ENCODE measurements around the gene MEF2C. TPM values are rescaled to one million over a fixed set of nuclear protein-coding genes. Genes with fewer than 3 reads are reported as not detected.

MEF2C gene
- total RNA-seq, 1 donor from 2014 or later = 29.6 TPM

DNA sequence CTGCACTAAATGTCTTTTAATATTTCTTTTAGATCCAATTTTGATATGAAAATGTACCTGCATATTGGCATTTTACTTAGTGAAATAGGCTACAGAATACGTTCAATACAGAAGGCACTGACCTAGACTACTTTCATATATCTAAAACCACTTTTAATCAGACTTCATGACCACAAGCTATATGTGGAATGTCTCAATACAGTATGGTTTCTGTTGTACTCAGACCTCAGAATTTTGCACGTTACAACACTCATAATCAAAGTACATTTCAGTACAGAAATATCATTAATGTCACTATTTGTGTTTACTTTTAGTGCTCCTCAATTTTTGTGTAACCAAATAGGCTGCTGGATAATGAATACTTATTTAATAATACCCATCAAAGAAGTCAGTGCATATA is 74.8 kb downstream of the MEF2C start:
- no peak for DNase-seq (ENCODE audit: low spot score)
- H3K4me1 Mint-ChIP-seq (ENCODE audit: low read depth) = no peaks in the 10 kb centered on the region
- no peak overlapping the region for H3K27ac Mint-ChIP-seq (ENCODE audit: unreplicated experiment)
- H3K4me3 Mint-ChIP-seq (ENCODE audit: unreplicated experiment) = no peak overlapping the region
- TF ChIP-seq, protein P1, sequence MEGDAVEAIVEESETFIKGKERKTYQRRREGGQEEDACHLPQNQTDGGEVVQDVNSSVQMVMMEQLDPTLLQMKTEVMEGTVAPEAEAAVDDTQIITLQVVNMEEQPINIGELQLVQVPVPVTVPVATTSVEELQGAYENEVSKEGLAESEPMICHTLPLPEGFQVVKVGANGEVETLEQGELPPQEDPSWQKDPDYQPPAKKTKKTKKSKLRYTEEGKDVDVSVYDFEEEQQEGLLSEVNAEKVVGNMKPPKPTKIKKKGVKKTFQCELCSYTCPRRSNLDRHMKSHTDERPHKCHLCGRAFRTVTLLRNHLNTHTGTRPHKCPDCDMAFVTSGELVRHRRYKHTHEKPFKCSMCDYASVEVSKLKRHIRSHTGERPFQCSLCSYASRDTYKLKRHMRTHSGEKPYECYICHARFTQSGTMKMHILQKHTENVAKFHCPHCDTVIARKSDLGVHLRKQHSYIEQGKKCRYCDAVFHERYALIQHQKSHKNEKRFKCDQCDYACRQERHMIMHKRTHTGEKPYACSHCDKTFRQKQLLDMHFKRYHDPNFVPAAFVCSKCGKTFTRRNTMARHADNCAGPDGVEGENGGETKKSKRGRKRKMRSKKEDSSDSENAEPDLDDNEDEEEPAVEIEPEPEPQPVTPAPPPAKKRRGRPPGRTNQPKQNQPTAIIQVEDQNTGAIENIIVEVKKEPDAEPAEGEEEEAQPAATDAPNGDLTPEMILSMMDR (IDR thresholded peaks at IDR 0.05) = no peak
- no peaks in the 10 kb centered on the region for H3K27me3 Mint-ChIP-seq (ENCODE audit: low read depth)
- no peaks in the 10 kb centered on the region for H3K9me3 Mint-ChIP-seq (ENCODE audit: low read depth)
- H3K36me3 Mint-ChIP-seq (ENCODE audit: low read depth) = peaks cover 7% of the 10 kb centered on the region

DNA sequence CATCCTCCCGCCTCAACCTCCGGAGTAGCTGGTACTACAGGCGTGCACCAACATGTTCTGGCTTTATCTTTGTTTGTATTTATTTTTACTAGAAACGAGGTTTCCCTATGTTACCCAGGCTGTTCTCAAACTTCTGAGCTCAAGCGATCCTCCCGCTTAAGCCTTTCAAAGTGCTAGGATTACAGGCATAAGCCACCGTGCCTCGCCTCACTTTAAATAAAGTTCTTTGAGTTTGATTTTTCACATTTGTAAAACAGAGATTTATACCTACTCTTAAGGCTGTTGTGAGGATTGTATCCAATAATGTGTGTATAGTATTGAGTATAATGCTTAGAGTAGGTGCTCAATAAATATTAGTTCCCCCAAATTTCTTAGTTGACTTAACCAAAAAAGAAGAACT is 75.7 kb downstream of the MEF2C start:
- TF ChIP-seq, protein P1 (IDR thresholded peaks at IDR 0.05) = no peak
- DNase-seq (ENCODE audit: low spot score) = no peak
- H3K27me3 Mint-ChIP-seq (ENCODE audit: low read depth) = no peaks in the 10 kb centered on the region
- H3K4me1 Mint-ChIP-seq (ENCODE audit: low read depth) = no peaks in the 10 kb centered on the region
- peaks cover 9% of the 10 kb centered on the region for H3K36me3 Mint-ChIP-seq (ENCODE audit: low read depth)
- peak overlapping the region; percentile 25 for H3K27ac Mint-ChIP-seq (ENCODE audit: unreplicated experiment)
- no peaks in the 10 kb centered on the region for H3K9me3 Mint-ChIP-seq (ENCODE audit: low read depth)
- H3K4me3 Mint-ChIP-seq (ENCODE audit: unreplicated experiment) = no peak overlapping the region

DNA sequence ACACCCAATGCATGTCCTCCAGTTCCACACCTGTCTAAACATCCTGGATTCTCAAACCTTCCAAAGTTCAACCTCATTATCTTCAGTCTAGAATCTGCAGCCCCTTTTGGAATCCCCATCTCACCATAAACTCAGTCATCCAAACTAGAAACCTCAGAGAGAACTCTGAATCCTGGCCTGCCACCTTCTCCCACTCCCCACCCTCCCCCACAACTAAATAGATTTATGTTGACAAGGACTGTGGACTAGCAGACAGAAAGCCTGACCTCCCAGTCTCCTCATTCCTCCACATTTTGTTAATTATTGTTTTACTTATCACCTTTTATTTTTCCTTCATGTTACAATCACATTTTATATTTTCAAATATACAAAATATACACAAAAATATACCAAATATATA is 76.6 kb downstream of the MEF2C start:
- H3K9me3 Mint-ChIP-seq (ENCODE audit: low read depth) = peaks cover 4% of the 10 kb centered on the region
- DNase-seq (ENCODE audit: low spot score) = no peak
- H3K36me3 Mint-ChIP-seq (ENCODE audit: low read depth) = peaks cover 14% of the 10 kb centered on the region
- peaks cover 5% of the 10 kb centered on the region for H3K4me1 Mint-ChIP-seq (ENCODE audit: low read depth)
- TF ChIP-seq, protein P1 (IDR thresholded peaks at IDR 0.05) = no peak
- H3K27ac Mint-ChIP-seq (ENCODE audit: unreplicated experiment) = no peak overlapping the region
- H3K27me3 Mint-ChIP-seq (ENCODE audit: low read depth) = no peaks in the 10 kb centered on the region
- H3K4me3 Mint-ChIP-seq (ENCODE audit: unreplicated experiment) = no peak overlapping the region

DNA sequence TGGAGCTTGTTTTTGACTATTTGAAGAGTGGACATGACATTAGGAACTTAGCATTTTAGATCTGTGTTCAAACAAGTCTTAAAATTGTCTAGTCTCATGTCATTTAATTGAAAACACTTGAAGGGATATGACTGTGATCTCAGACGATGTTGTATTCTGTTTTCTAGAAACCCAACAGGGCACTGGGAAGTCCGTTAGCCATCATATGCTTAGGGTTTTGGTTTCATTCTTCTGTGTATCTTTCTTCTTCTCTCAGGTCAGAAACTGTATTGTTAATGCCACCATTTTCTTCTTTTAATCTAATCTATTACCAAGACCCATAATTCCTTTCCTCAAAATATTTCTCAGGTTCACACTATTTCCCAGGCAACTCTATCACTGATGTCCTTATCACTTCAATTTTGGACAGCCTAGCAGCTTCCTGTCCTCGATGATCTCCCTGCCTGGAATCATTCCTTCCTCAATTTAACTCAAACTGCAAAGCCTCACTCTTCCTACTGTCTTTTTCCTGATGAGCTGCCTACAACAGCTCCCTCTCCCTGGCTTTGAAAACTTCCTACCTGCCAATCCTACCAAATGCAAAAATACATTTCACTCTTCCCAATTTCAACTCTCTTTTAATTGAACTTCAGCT is 77.7 kb downstream of the MEF2C start:
- H3K27me3 Mint-ChIP-seq (ENCODE audit: low read depth) = no peaks in the 10 kb centered on the region
- H3K4me1 Mint-ChIP-seq (ENCODE audit: low read depth) = peaks cover 5% of the 10 kb centered on the region
- no peak overlapping the region for H3K27ac Mint-ChIP-seq (ENCODE audit: unreplicated experiment)
- peaks cover 4% of the 10 kb centered on the region for H3K9me3 Mint-ChIP-seq (ENCODE audit: low read depth)
- no peak for DNase-seq (ENCODE audit: low spot score)
- no peak overlapping the region for H3K4me3 Mint-ChIP-seq (ENCODE audit: unreplicated experiment)
- TF ChIP-seq, protein P1 (IDR thresholded peaks at IDR 0.05) = no peak
- H3K36me3 Mint-ChIP-seq (ENCODE audit: low read depth) = peaks cover 14% of the 10 kb centered on the region

DNA sequence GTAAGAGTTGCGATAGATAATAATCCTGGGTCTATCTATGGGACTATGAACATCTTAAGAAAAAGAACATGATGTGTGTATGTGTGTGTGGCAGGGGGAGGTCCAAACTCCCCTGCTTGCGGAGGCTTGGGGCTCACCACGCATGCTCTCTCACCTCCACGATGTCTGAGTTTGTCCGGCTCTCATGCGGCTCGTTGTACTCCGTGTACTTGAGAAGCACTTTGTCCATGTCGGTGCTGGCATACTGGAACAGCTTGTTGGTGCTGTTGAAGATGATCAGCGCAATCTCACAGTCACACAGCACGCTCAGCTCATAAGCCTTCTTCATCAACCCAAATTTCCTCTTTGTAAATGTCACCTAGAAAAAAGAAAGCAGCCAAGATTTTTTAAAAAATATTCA is 78.5 kb downstream of the MEF2C start:
- no peaks in the 10 kb centered on the region for H3K27me3 Mint-ChIP-seq (ENCODE audit: low read depth)
- H3K4me3 Mint-ChIP-seq (ENCODE audit: unreplicated experiment) = no peak overlapping the region
- peaks cover 14% of the 10 kb centered on the region for H3K36me3 Mint-ChIP-seq (ENCODE audit: low read depth)
- H3K27ac Mint-ChIP-seq (ENCODE audit: unreplicated experiment) = no peak overlapping the region
- TF ChIP-seq, protein P1 (IDR thresholded peaks at IDR 0.05) = no peak
- peaks cover 4% of the 10 kb centered on the region for H3K9me3 Mint-ChIP-seq (ENCODE audit: low read depth)
- peaks cover 5% of the 10 kb centered on the region for H3K4me1 Mint-ChIP-seq (ENCODE audit: low read depth)
- DNase-seq (ENCODE audit: low spot score) = no peak

Data from chondrocyte (in vitro differentiated cells).